Stomach (tissue), 9 donors: ENCODE results near the gene ZFHX3. TPM values are rescaled to one million over a fixed set of nuclear protein-coding genes. Genes with fewer than 3 reads are reported as not detected.

Experiments used
- DNase-seq, 2 donors: peaks; one replicate each; pipeline versions ENCODE4 v3.0.0 to v3.0.0-alpha.2; 2013 to 2019
- H3K27ac ChIP-seq, 5 donors: fragments of 200-600 bp in 4 of 5; sonication (generic) in 4 of 5; one replicate each; pipeline ENCODE4 v1.5.1; 2013 to 2019; ENCODE audit warnings: mild to moderate bottlenecking in 1 of 5, moderate library complexity in 1 of 5
- H3K27me3 ChIP-seq, 3 donors: fragments of 200-600 bp; sonication (generic); one replicate each; pipeline ENCODE4 v1.5.1; 2017 to 2019; ENCODE audit warnings: mixed run types in 1 of 3
- H3K36me3 ChIP-seq, 4 donors: fragments of 200-600 bp; sonication (generic); 1 replicate in 3 of 4; 2 replicates in 1 of 4; pipeline ENCODE4 v1.5.1; 2016 to 2019
- H3K4me1 ChIP-seq, 4 donors: fragments of 200-600 bp; sonication (generic); one replicate each; pipeline ENCODE4 v1.5.1; 2016 to 2019
- H3K4me3 ChIP-seq, 4 donors: fragments of 200-600 bp; sonication (generic) in 3 of 4; one replicate each; pipeline ENCODE4 v1.5.1; 2016 to 2019; ENCODE audit warnings: mild to moderate bottlenecking in 1 of 4
- H3K9me3 ChIP-seq, 4 donors: fragments of 200-600 bp; sonication (generic); one replicate each; pipeline ENCODE4 v1.5.1; 2016 to 2019
- EP300 ChIP-seq: sonication (generic); formaldehyde crosslinking; IDR thresholded peaks from one replicate; pipeline ENCODE4 v1.6.1; 2017; ENCODE audit warnings: antibody characterized with exemption
- POLR2A ChIP-seq, 4 donors: fragments of 450-650 bp; IDR thresholded peaks; one replicate each; pipeline ENCODE4 v1.6.1; 2016; ENCODE audit warnings: antibody characterized with exemption in 4 of 4, control low read depth in 2 of 4, mild to moderate bottlenecking in 1 of 4, moderate library complexity in 1 of 4
- POLR2AphosphoS5 ChIP-seq, 3 donors: sonication (generic); formaldehyde crosslinking; IDR thresholded peaks; one replicate each; pipeline ENCODE4 v1.6.1; 2016; ENCODE audit warnings: antibody characterized with exemption in 3 of 3
- WGBS, 5 donors: extraction: QIAGEN DNeasy Blood & Tissue Kit in 3 of 5; methylation state at CpG; one replicate each; pipeline versions ENCODE4 v1.1.5 to v1.1.7; 2013 to 2018; 5-methylcytosine and 5-hydroxymethylcytosine counted together
- intact Hi-C: fragments of 100-400 bp; cut with DNase I; formaldehyde crosslinking; loops from one replicate; pipeline ENCODE4 v1.15.1; 2023; ENCODE audit warnings: low total_unique reads
- polyA plus RNA-seq, 3 donors: library from polyadenylated mRNA; stranded (reverse); fragments of 200-250 nt; gene quantifications; one replicate each; pipeline ENCODE4 v1.2.3, GENCODE V29; 2013
- total RNA-seq, 5 donors: library from RNA; depleted of rRNA; stranded (reverse); fragments of >200 nt; gene quantifications; one replicate each; pipeline versions ENCODE4 v1.1.0 to v1.2.3, GENCODE V29; 2014 to 2016
- TF ChIP-seq, protein P1 (sequence below), 7 experiments: fragments of 450-650 bp in 4 of 7; fragments of 200-600 bp in 3 of 7; sonication (generic) in 3 of 7; IDR thresholded peaks; one replicate each; pipeline ENCODE4 v1.5.1; 2016 to 2019; ENCODE audit warnings: antibody characterized with exemption in 7 of 7, control low read depth in 2 of 7, mild to moderate bottlenecking in 1 of 7
- donor health status: healthy with polysubstance abuse.
- donor health status: Bipolar disorder and iron deficiency.
- donor health status: healthy.

ZFHX3 gene
- total and polyA plus RNA-seq, 8 donors, result 1.1 to 27.5 (median 11.8) TPM

DNA sequence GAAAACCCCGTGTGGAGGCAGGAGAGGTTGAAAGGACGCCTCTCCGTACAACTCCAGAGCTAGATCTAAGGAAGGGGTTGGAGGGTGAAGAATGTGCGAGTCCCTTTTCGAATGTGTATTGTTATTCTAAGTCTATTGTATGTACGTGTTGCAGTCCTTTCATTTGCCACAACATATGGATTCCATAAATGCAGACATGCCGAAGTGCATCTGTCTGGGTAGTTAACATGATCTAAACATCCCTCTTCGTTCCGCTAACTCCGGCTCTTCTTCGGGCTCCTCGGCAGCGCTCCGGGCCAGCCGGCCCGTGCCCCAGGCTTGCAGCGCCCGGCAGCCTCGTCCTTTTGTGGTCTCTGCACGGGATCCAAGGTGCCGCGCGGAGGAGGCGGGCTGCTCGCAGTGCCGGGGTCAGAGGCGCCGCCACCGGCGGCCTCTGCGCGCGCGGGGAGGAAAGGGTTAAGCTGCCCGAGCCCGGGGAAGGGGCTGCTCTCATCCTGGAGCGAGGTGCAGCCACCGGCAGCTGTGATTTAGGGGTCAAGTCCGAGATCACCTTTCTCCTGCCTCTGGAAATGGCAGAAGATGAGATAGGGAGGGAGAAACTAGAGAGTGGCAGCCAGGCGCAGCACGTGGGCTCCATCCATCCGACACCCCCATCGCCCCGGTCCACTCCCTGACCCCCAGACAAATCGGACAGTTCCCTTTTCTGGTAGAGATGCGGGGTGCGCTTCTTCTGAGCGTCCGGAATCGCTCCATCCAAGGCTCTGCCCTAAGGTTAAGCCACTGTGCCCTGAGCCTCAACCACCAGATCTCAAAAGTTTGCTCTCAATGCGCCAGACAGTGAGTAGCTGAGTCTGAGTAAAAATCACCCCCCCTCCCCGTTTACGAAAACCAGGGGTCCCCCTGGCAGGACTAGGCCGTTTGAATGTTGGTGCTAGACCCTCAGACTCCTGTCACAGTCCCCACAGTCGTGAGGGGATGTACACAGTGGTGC, 15.1 kb upstream of the ZFHX3 start:
- Histone ChIP-seq H3K27ac (peak overlapping the region in 2 of 5 donors; percentile 12 to 18), H3K4me1 (peaks cover 14 to 75% (median 48%) of the 10 kb centered on the region in 4 donors), H3K36me3 (no peaks in the 10 kb centered on the region), H3K9me3 (no peaks in the 10 kb centered on the region), H3K4me3 (peak overlapping the region in 2 of 4 donors; percentile 1 to 13), H3K27me3 (peaks cover 3 to 66% (median 46%) of the 10 kb centered on the region in 3 donors)
- 24 to 46% (median 38%) methylated on average over 29 to 55 of the region's 55 CpGs for WGBS, 5 donors
- intact Hi-C loops, result no loop called here
- DNase-seq, result no peak
- TF ChIP-seq, protein P1, sequence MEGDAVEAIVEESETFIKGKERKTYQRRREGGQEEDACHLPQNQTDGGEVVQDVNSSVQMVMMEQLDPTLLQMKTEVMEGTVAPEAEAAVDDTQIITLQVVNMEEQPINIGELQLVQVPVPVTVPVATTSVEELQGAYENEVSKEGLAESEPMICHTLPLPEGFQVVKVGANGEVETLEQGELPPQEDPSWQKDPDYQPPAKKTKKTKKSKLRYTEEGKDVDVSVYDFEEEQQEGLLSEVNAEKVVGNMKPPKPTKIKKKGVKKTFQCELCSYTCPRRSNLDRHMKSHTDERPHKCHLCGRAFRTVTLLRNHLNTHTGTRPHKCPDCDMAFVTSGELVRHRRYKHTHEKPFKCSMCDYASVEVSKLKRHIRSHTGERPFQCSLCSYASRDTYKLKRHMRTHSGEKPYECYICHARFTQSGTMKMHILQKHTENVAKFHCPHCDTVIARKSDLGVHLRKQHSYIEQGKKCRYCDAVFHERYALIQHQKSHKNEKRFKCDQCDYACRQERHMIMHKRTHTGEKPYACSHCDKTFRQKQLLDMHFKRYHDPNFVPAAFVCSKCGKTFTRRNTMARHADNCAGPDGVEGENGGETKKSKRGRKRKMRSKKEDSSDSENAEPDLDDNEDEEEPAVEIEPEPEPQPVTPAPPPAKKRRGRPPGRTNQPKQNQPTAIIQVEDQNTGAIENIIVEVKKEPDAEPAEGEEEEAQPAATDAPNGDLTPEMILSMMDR (IDR thresholded peaks at IDR 0.05), result no peak
- TF ChIP-seq POLR2AphosphoS5 (IDR thresholded peaks at IDR 0.05) (no peak), EP300 (no peak), POLR2A (IDR thresholded peaks at IDR 0.05) (no peak)

- Histone ChIP-seq H3K4me1 (peaks cover 14 to 69% (median 42%) of the 10 kb centered on the region in 4 donors), H3K36me3 (no peaks in the 10 kb centered on the region), H3K27me3 (peaks cover 3 to 62% (median 44%) of the 10 kb centered on the region in 3 donors), H3K4me3 (no peak overlapping the region), H3K27ac (no peak overlapping the region), H3K9me3 (no peaks in the 10 kb centered on the region)
- TF ChIP-seq EP300 (no peak), POLR2AphosphoS5 (IDR thresholded peaks at IDR 0.05) (no peak), POLR2A (IDR thresholded peaks at IDR 0.05) (no peak)
- TF ChIP-seq, protein P1 (IDR thresholded peaks at IDR 0.05), result no peak
- 89 to 98% (median 95%) methylated on average over 3 of the region's 3 CpGs for WGBS, 5 donors
- intact Hi-C loops, result no loop called here
- DNase-seq, result no peak
These were observed 14.2 kb upstream of the ZFHX3 start for GRCh38 chr16:73062001-73062616.

DNA sequence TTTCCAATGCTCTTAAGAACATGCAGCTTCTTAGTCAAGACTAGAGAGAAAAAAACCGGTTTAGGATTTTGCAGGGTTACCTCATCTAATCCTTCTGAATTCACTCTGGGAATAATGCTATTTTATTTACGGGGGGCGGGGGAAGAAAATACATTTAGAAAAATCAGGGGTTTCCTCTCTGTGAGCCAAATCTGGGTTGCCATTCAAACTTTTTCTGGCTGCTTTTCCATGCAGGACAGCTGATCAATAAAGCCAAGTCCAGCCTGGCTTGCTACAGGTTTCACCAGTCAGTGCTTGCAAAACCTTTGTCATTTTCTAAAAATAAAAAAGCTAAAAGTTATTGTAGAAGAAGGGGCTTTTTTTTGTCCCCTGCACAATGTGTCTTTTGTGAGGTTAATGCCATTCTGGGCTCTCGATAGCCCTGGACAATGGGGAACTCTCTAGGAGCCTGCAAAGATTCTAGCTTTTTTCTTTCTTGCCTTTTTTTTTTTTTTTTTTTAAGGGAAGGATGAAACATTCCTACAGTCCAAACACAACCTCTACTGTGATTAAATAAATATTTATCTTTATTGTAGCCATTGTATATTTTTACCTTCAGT, 13.1 kb upstream of the ZFHX3 start:
- Histone ChIP-seq H3K27me3 (peaks cover 3 to 51% (median 32%) of the 10 kb centered on the region in 3 donors), H3K4me1 (peaks cover 12 to 69% (median 41%) of the 10 kb centered on the region in 4 donors), H3K36me3 (no peaks in the 10 kb centered on the region), H3K9me3 (no peaks in the 10 kb centered on the region), H3K4me3 (no peak overlapping the region), H3K27ac (no peak overlapping the region)
- TF ChIP-seq, protein P1 (IDR thresholded peaks at IDR 0.05), result no peak
- TF ChIP-seq POLR2AphosphoS5 (IDR thresholded peaks at IDR 0.05), result no peak
- TF ChIP-seq POLR2A (IDR thresholded peaks at IDR 0.05), result no peak
- no peak for TF ChIP-seq EP300
- intact Hi-C loops, result no loop called here
- WGBS, 5 donors, result 81 to 92% (median 86%) methylated on average over 4 of the region's 4 CpGs
- no peak for DNase-seq
